ENCODE data around the gene EDARADD. TPM values are rescaled to one million over a fixed set of nuclear protein-coding genes. Genes with fewer than 3 reads are reported as not detected.
A peak's percentile ranks its signal among the peaks of the same experiment; 100 is the strongest.

The EDARADD gene
- total and polyA plus RNA-seq, 2 of the 13 experiments (the other 11 are each of a cell fraction or from before 2014, with no cell fraction given), result 0.03 TPM; not detected in 1

DNA sequence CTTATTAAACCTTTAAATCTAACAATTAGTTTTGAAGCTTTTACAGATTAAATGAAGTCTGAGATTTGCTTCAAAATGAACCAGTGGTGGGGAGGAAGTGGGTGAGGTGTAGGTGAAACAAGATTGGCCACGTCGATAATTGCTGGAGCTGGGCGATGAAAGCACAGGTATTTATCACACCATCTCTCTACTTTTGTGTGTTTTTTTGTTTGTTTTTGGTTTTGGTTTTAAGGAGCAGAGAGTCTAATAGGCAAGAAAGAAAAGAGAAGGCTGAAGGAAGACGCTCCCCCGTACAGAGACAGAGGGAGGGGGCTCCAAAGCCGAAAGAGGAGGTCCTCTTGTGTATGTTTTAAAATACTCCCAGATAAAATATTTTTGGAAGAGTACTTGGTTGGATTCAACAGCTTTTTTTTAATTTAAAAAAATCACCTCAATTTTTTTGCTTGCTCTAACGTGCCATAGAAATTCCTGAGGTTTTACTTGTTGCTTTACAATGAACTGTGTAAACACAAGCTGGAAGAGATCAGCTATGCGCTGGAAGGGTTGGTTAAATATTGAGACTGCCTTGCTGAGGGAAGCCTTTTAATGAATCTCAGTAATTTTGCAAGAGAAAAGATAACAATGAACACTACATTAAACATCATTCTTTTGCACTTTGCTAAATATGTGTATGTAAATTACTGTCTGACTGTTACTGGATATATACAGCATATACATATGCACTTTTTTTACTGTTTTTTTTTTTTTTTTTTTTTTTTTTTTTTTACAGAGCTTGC is 123.0 kb downstream of the EDARADD start (continued):
- TF ChIP-seq ZNF276 (CRISPR knock-in tag; IDR thresholded peaks at IDR 0.05; ENCODE audit: low read depth) (no peak), TAF15 (IDR thresholded peaks at IDR 0.05; ENCODE audit: low read depth, low read length, poor library complexity, severe bottlenecking) (no peak), TFDP1 (CRISPR knock-in tag; IDR thresholded peaks at IDR 0.05; ENCODE audit: borderline replicate concordance) (no peak), GRHL1 (CRISPR knock-in tag; conservative IDR thresholded peaks at IDR 0.05) (no peak), MEIS1 (CRISPR knock-in tag; IDR thresholded peaks at IDR 0.05; ENCODE audit: borderline replicate concordance) (no peak), IRX3 (CRISPR knock-in tag; IDR thresholded peaks at IDR 0.05; ENCODE audit: borderline replicate concordance, low read depth) (no peak), FOXP1 (IDR thresholded peaks at IDR 0.05) (peak; percentile 7; the same call in 1 of the 2 replicates), FOXP1 (CRISPR knock-in tag; IDR thresholded peaks at IDR 0.05) (peak; percentile 74), ZNF720 (CRISPR knock-in tag; IDR thresholded peaks at IDR 0.05) (no peak), NR2F2 (IDR thresholded peaks at IDR 0.05; ENCODE audit: borderline replicate concordance, low read depth) (0 out of 2 replicates have a peak, but pooled peaks have one; percentile 41), FOXA1 (IDR thresholded peaks at IDR 0.05) (peak; percentile 57; the same call in 1 of the 2 replicates), FOXA1 (CRISPR knock-in tag; IDR thresholded peaks at IDR 0.05) (peak; percentile 84), SAFB2 (CRISPR knock-in tag; IDR thresholded peaks at IDR 0.05; ENCODE audit: borderline replicate concordance, low read depth) (no peak), PTBP1 (IDR thresholded peaks at IDR 0.05; ENCODE audit: low read depth, low read length, poor library complexity, severe bottlenecking) (no peak), SALL1 (CRISPR knock-in tag; IDR thresholded peaks at IDR 0.05) (peak; percentile 36; the same call in 1 of the 2 replicates), ZNF382 (CRISPR knock-in tag; IDR thresholded peaks at IDR 0.05; ENCODE audit: borderline replicate concordance) (no peak), NCOA2 (CRISPR knock-in tag; IDR thresholded peaks at IDR 0.05) (peak; percentile 80), ZNF672 (CRISPR knock-in tag; IDR thresholded peaks at IDR 0.05) (no peak), MED1 (CRISPR knock-in tag; IDR thresholded peaks at IDR 0.05) (peak; percentile 65), ATAD3A (CRISPR knock-in tag; IDR thresholded peaks at IDR 0.05) (no peak)
- TF ChIP-seq, protein P1, sequence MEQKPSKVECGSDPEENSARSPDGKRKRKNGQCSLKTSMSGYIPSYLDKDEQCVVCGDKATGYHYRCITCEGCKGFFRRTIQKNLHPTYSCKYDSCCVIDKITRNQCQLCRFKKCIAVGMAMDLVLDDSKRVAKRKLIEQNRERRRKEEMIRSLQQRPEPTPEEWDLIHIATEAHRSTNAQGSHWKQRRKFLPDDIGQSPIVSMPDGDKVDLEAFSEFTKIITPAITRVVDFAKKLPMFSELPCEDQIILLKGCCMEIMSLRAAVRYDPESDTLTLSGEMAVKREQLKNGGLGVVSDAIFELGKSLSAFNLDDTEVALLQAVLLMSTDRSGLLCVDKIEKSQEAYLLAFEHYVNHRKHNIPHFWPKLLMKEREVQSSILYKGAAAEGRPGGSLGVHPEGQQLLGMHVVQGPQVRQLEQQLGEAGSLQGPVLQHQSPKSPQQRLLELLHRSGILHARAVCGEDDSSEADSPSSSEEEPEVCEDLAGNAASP (CRISPR knock-in tag; IDR thresholded peaks at IDR 0.05; ENCODE audit: borderline replicate concordance), result peak; percentile 60; the same call in 1 of the 2 replicates
- TF ChIP-seq, protein P2, sequence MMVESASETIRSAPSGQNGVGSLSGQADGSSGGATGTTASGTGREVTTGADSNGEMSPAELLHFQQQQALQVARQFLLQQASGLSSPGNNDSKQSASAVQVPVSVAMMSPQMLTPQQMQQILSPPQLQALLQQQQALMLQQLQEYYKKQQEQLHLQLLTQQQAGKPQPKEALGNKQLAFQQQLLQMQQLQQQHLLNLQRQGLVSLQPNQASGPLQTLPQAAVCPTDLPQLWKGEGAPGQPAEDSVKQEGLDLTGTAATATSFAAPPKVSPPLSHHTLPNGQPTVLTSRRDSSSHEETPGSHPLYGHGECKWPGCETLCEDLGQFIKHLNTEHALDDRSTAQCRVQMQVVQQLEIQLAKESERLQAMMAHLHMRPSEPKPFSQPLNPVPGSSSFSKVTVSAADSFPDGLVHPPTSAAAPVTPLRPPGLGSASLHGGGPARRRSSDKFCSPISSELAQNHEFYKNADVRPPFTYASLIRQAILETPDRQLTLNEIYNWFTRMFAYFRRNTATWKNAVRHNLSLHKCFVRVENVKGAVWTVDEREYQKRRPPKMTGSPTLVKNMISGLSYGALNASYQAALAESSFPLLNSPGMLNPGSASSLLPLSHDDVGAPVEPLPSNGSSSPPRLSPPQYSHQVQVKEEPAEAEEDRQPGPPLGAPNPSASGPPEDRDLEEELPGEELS (CRISPR knock-in tag; IDR thresholded peaks at IDR 0.05), result peak; percentile 70

Measured in HepG2 (cell line).